Nephron progenitor cell (in vitro differentiated cells): ENCODE measurements around the gene NLGN4Y.
"Not testable (repeated sequence)": the region's sequence is repeated elsewhere in the genome, so short reads cannot be mapped to it uniquely, and the experiment has no call there.

ENCODE experiments used
- DNase-seq: peaks from one replicate; pipeline ENCODE4 v3.0.0; 2021
- H3K27ac Mint-ChIP-seq: 2 replicates; pipeline ENCODE4 v1.8.0; 2021; ENCODE audit warnings: mild to moderate bottlenecking, moderate library complexity, mixed read lengths
- H3K27me3 Mint-ChIP-seq: 2 replicates; pipeline ENCODE4 v1.8.0; 2021; ENCODE audit warnings: mild to moderate bottlenecking, low read depth, mixed read lengths; ENCODE audit not compliant: poor library complexity
- H3K36me3 Mint-ChIP-seq: 2 replicates; pipeline ENCODE4 v1.8.0; 2021; ENCODE audit warnings: low read depth, mixed read lengths
- H3K4me1 Mint-ChIP-seq: 2 replicates; pipeline ENCODE4 v1.8.0; 2021; ENCODE audit warnings: mixed read lengths
- H3K4me3 Mint-ChIP-seq: 2 replicates; pipeline ENCODE4 v1.8.0; 2021; ENCODE audit warnings: mild to moderate bottlenecking, moderate library complexity, mixed read lengths
- H3K9me3 Mint-ChIP-seq: 2 replicates; pipeline ENCODE4 v1.8.0; 2021; ENCODE audit warnings: mild to moderate bottlenecking, moderate library complexity, mixed read lengths
- CTCF ChIP-seq: fragments of 200-600 bp; sonication (generic); IDR thresholded peaks from 2 replicates; pipeline ENCODE4 v1.5.0; 2021; ENCODE audit warnings: antibody characterized with exemption

The NLGN4Y gene

GRCh38 chrY:14837466-14837865 lies 313.1 kb downstream of the NLGN4Y start:
- H3K9me3 Mint-ChIP-seq: no peaks in the 10 kb centered on the region
- H3K4me3 Mint-ChIP-seq: no peak overlapping the region
- no peaks in the 10 kb centered on the region for H3K27me3 Mint-ChIP-seq
- TF ChIP-seq CTCF: no peak
- no peak overlapping the region for H3K27ac Mint-ChIP-seq
- no peaks in the 10 kb centered on the region for H3K4me1 Mint-ChIP-seq
- H3K36me3 Mint-ChIP-seq: no peaks in the 10 kb centered on the region
- DNase-seq: no peak

- no peaks in the 10 kb centered on the region for H3K27me3 Mint-ChIP-seq
- DNase-seq: no peak
- no peak overlapping the region for H3K27ac Mint-ChIP-seq
- H3K36me3 Mint-ChIP-seq: no peaks in the 10 kb centered on the region
- no peaks in the 10 kb centered on the region for H3K4me1 Mint-ChIP-seq
- no peak for TF ChIP-seq CTCF
- H3K4me3 Mint-ChIP-seq: no peak overlapping the region
- no peaks in the 10 kb centered on the region for H3K9me3 Mint-ChIP-seq
Measured at GRCh38 chrY:14850734-14851133, 326.4 kb downstream of the NLGN4Y start.

- Mint-ChIP-seq H3K4me1 (no peaks in the 10 kb centered on the region), H3K4me3 (no peak overlapping the region), H3K36me3 (no peaks in the 10 kb centered on the region), H3K9me3 (no peaks in the 10 kb centered on the region), H3K27ac (no peak overlapping the region), H3K27me3 (no peaks in the 10 kb centered on the region)
- no peak for DNase-seq
- no peak for TF ChIP-seq CTCF
Measured at GRCh38 chrY:14860448-14860847, 336.1 kb downstream of the NLGN4Y start.

- H3K36me3 Mint-ChIP-seq, H3K4me3 Mint-ChIP-seq, H3K4me1 Mint-ChIP-seq, H3K27me3 Mint-ChIP-seq, H3K9me3 Mint-ChIP-seq, H3K27ac Mint-ChIP-seq, DNase-seq: not testable (repeated sequence)
Measured at GRCh38 chrY:14861033-14861432, 336.7 kb downstream of the NLGN4Y start.

- no peaks in the 10 kb centered on the region for H3K27me3 Mint-ChIP-seq
- no peak for DNase-seq
- H3K4me3 Mint-ChIP-seq: no peak overlapping the region
- H3K36me3 Mint-ChIP-seq: no peaks in the 10 kb centered on the region
- TF ChIP-seq CTCF: no peak
- H3K4me1 Mint-ChIP-seq: no peaks in the 10 kb centered on the region
- H3K27ac Mint-ChIP-seq: no peak overlapping the region
- H3K9me3 Mint-ChIP-seq: no peaks in the 10 kb centered on the region
Measured at GRCh38 chrY:14871971-14872370, 347.6 kb downstream of the NLGN4Y start.
